Keratinocyte (primary cell): ENCODE data around the gene ELMOD1. TPM values are rescaled to one million over a fixed set of nuclear protein-coding genes. Genes with fewer than 3 reads are reported as not detected.
"Not testable (repeated sequence)": the region's sequence is repeated elsewhere in the genome, so short reads cannot be mapped to it uniquely, and the experiment has no call there.

Experiments
- DNase-seq: peaks from one replicate; pipeline ENCODE4 v3.0.0-alpha.2; 2011; ENCODE audit warnings: low read depth, missing footprints, low spot score
- FAIRE-seq: peaks from 2 replicates; lab custom pipeline; 2011; peaks lifted over from hg19 to GRCh38; lab: Jason Lieb, UNC
- H2AFZ ChIP-seq: 2 replicates; pipeline ENCODE4 v1.6.0; 2012; ENCODE audit warnings: low read length, control low read depth, inconsistent platforms; ENCODE audit not compliant: control insufficient read depth
- H3K27ac ChIP-seq: 2 replicates; pipeline ENCODE4 v1.5.1; 2011; ENCODE audit warnings: low read length; ENCODE audit not compliant: control insufficient read depth, insufficient read depth
- H3K27me3 ChIP-seq: 3 replicates; pipeline ENCODE4 v1.6.0; 2011; ENCODE audit warnings: low read length; ENCODE audit not compliant: control insufficient read depth, insufficient read depth; ENCODE audit errors: extremely low read depth
- H3K36me3 ChIP-seq, 2 experiments: 2 replicates in 1 of 2; 3 replicates in 1 of 2; pipeline ENCODE4 v1.5.1; 2011; ENCODE audit warnings: low read length in 2 of 2, mild to moderate bottlenecking in 1 of 2; ENCODE audit not compliant: control insufficient read depth in 2 of 2, insufficient read depth in 2 of 2; ENCODE audit errors: extremely low read depth in 1 of 2
- H3K4me1 ChIP-seq: 3 replicates; pipeline ENCODE4 v1.5.1; 2011; ENCODE audit warnings: low read length; ENCODE audit not compliant: control insufficient read depth, insufficient read depth; ENCODE audit errors: extremely low read depth
- H3K4me2 ChIP-seq: 3 replicates; pipeline ENCODE4 v1.6.0; 2011; ENCODE audit warnings: low read depth, low read length; ENCODE audit not compliant: control insufficient read depth, insufficient read depth; ENCODE audit errors: extremely low read depth
- H3K4me3 ChIP-seq, 3 experiments: fragments of 200-600 bp in 1 of 3; sonication (generic) in 1 of 3; 2 replicates in 2 of 3; 3 replicates in 1 of 3; pipeline ENCODE4 v1.5.1; 2011 to 2016; ENCODE audit warnings: low read length in 3 of 3, mild to moderate bottlenecking in 3 of 3, control low read depth in 2 of 3, inconsistent platforms in 1 of 3, low read depth in 1 of 3, mixed read lengths in 1 of 3, mixed run types in 1 of 3, moderate library complexity in 1 of 3; ENCODE audit not compliant: control insufficient read depth in 2 of 3, insufficient read depth in 2 of 3; ENCODE audit errors: extremely low read depth in 1 of 3
- H3K79me2 ChIP-seq: 2 replicates; pipeline ENCODE4 v1.6.0; 2012; ENCODE audit warnings: low read length; ENCODE audit not compliant: control insufficient read depth, insufficient read depth
- H3K9ac ChIP-seq: 3 replicates; pipeline ENCODE4 v1.6.0; 2011; ENCODE audit warnings: low read length; ENCODE audit not compliant: control insufficient read depth, insufficient read depth; ENCODE audit errors: extremely low read depth
- H3K9me1 ChIP-seq: 3 replicates; pipeline ENCODE4 v1.6.0; 2011; ENCODE audit warnings: low read length; ENCODE audit not compliant: control insufficient read depth, insufficient read depth; ENCODE audit errors: extremely low read depth
- H3K9me3 ChIP-seq: 2 replicates; pipeline ENCODE4 v1.5.1; 2012; ENCODE audit warnings: low read depth, low read length; ENCODE audit not compliant: control insufficient read depth
- H4K20me1 ChIP-seq: 3 replicates; pipeline ENCODE4 v1.6.0; 2011; ENCODE audit warnings: low read length; ENCODE audit not compliant: control insufficient read depth, insufficient read depth; ENCODE audit errors: extremely low read depth
- EZH2 ChIP-seq: IDR thresholded peaks from one replicate; pipeline ENCODE4 v1.6.1; 2012; ENCODE audit warnings: inconsistent platforms, mild to moderate bottlenecking, low read length, moderate library complexity
- dilution Hi-C: fragments of 300-500 bp; cut with MboI; formaldehyde crosslinking; loops from one replicate; pipeline ENCODE4 v1.7.0; 2020; ENCODE audit warnings: low sequenced_read_pairs; ENCODE audit not compliant: extremely low pct_ligation_motif_present
- polyA plus RNA-seq, 5 experiments: library from polyadenylated mRNA; depleted of rRNA in 3 of 5; stranded (reverse) in 3 of 5; stranded (forward) in 1 of 5; unstranded in 1 of 5; fragments of >200 nt; gene quantifications; 1 replicate in 1 of 5; 2 replicates in 3 of 5; 3 replicates in 1 of 5; pipeline versions ENCODE4 v1.2.1 to v1.2.3, GENCODE V29; 2011 to 2012; ENCODE audit warnings: missing spikeins in 2 of 5, low read depth in 1 of 5, low replicate concordance in 1 of 5
- TF ChIP-seq, protein P1 (sequence below), 3 experiments: IDR thresholded peaks in 1 of 3; conservative IDR thresholded peaks in 1 of 3; optimal IDR thresholded peaks in 1 of 3; 2 replicates in 2 of 3; 3 replicates in 1 of 3; pipeline versions ENCODE3 to v1.5.1; 2011; ENCODE audit warnings: low read length in 3 of 3, mild to moderate bottlenecking in 3 of 3, moderate library complexity in 2 of 3, control low read depth in 1 of 3, inconsistent platforms in 1 of 3; ENCODE audit not compliant: insufficient read depth in 2 of 3; ENCODE audit errors: extremely low read depth in 1 of 3

The ELMOD1 gene
- polyA plus RNA-seq, 1 donor (not counting 4 experiments of a cell fraction or from before 2014, with no cell fraction given): 0.63 TPM

DNA sequence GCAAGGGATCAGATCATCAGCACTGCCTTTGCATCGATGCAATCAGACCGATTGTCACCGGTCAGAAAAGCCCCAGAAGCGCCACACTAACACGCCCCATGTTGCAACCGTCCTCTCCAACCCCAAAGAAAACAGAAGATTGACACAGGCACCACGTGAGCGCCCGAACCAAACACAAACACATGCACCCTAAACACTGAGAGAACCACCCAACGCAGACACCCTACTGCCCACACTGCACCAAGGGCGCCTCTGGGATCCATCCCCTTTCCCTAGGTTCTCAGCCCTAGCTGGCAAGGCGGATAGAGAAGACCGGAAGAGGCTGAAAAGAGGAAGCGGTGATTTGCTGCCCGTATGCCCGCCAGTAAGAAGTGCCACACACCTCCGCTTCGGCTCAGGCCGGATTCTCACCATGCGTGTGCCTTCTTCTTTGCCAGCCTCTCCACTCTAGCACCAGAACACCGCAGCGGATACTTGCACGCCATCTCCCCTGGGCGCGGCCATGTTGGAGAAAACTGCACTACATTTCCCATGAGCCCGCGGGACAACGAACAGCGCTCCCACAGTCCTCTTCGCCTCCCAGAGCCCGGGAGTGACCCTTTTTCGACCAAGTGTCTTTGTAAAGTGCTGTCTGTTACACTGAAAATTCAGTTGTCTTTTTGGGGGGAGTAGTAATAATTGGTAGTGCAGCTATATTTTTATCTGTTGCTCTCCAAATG, 25.6 kb upstream of the ELMOD1 start, which contains the start of gene ALKBH8:
ALKBH8 (minus strand) TSS at position 517 of the 719 bp plus-strand sequence. CDS start 4,842 bp downstream, outside the sequence.
- H3K9me3 ChIP-seq: no peaks in the 10 kb centered on the region
- TF ChIP-seq, protein P1, sequence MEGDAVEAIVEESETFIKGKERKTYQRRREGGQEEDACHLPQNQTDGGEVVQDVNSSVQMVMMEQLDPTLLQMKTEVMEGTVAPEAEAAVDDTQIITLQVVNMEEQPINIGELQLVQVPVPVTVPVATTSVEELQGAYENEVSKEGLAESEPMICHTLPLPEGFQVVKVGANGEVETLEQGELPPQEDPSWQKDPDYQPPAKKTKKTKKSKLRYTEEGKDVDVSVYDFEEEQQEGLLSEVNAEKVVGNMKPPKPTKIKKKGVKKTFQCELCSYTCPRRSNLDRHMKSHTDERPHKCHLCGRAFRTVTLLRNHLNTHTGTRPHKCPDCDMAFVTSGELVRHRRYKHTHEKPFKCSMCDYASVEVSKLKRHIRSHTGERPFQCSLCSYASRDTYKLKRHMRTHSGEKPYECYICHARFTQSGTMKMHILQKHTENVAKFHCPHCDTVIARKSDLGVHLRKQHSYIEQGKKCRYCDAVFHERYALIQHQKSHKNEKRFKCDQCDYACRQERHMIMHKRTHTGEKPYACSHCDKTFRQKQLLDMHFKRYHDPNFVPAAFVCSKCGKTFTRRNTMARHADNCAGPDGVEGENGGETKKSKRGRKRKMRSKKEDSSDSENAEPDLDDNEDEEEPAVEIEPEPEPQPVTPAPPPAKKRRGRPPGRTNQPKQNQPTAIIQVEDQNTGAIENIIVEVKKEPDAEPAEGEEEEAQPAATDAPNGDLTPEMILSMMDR (optimal IDR thresholded peaks at IDR 0.05 in 1 of 3, IDR thresholded peaks at IDR 0.05 in 1 of 3, conservative IDR thresholded peaks at IDR 0.05 in 1 of 3; ENCODE audit: extremely low read depth in 1 of 3, insufficient read depth in 2 of 3, low read length in 3 of 3): no peak
- TF ChIP-seq EZH2: no peak
- H3K27me3 ChIP-seq: no peaks in the 10 kb centered on the region
- H3K9me1 ChIP-seq: peaks cover 4% of the 10 kb centered on the region
- H3K4me1 ChIP-seq: peaks cover 34% of the 10 kb centered on the region
- no peak for FAIRE-seq
- H2AFZ ChIP-seq: peak within 1 kb of the TSS; percentile 100
- H3K9ac ChIP-seq: peak within 1 kb of the TSS; percentile 91
- peak within 1 kb of the TSS; percentile 65 to 89 (median 75) for H3K4me3 ChIP-seq
- dilution Hi-C loops: no loop called here
- peak within 1 kb of the TSS; percentile 92 for H3K27ac ChIP-seq
- H3K4me2 ChIP-seq: peak within 1 kb of the TSS; percentile 93
- no peak for DNase-seq
- peaks cover 14% of the 10 kb centered on the region for H3K79me2 ChIP-seq
- H4K20me1 ChIP-seq: no peaks in the 10 kb centered on the region
- no peaks in the 10 kb centered on the region for H3K36me3 ChIP-seq

DNA sequence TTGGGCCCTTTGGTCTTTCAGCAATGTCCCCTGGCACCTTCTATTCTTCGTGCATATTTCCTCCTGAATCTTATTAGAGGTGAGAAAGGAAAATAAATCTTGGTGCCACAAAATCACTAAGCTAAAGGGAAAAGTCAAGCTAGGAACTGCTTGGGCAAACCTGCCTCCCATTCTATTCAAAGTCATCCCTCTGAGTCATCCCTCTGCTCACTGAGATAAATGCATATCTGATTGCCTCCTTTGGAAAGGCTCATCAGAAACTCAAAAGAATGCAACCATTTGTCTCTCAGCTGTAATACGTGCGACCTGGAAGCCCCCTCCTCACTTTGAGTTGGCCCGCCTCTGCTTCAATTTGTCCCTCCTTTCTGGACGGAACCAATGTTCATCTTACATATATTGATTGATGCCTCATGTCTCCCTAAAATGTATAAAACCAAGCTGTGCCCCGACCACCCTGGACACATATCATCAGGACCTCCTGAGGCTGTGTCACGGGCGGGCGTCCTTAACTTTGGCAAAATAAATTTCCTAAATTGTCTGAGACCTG, 24.9 kb upstream of the ELMOD1 start:
- H3K9me3 ChIP-seq, dilution Hi-C loops, H3K36me3 ChIP-seq, DNase-seq, H4K20me1 ChIP-seq, H3K27me3 ChIP-seq, FAIRE-seq, H3K9me1 ChIP-seq: not testable (repeated sequence)
- peaks cover 14% of the 10 kb centered on the region for H3K79me2 ChIP-seq
- peak overlapping the region; percentile 93 for H3K4me2 ChIP-seq
- H2AFZ ChIP-seq: peak overlapping the region; percentile 100
- H3K4me3 ChIP-seq: peak overlapping the region; percentile 65 to 89 (median 75)
- peaks cover 34% of the 10 kb centered on the region for H3K4me1 ChIP-seq
- peak overlapping the region; percentile 92 for H3K27ac ChIP-seq
- H3K9ac ChIP-seq: peak overlapping the region; percentile 91
